Stomach smooth muscle (tissue), 2 donors: ENCODE results near the gene SGMS1.

Experiments
- H3K27ac ChIP-seq: one replicate; pipeline ENCODE4 v1.7.0; 2013; ENCODE audit warnings: mild to moderate bottlenecking, low read length, inconsistent platforms
- H3K27me3 ChIP-seq, 2 donors: one replicate each; pipeline ENCODE4 v1.7.0; 2013; ENCODE audit warnings: low read length in 2 of 2; ENCODE audit not compliant: insufficient read depth in 2 of 2, control insufficient read depth in 1 of 2
- H3K36me3 ChIP-seq, 2 donors: one replicate each; pipeline ENCODE4 v1.7.0; 2013; ENCODE audit warnings: low read length in 2 of 2; ENCODE audit not compliant: control insufficient read depth in 2 of 2, insufficient read depth in 2 of 2
- H3K4me1 ChIP-seq: one replicate; pipeline ENCODE4 v1.7.0; 2013; ENCODE audit warnings: low read length; ENCODE audit not compliant: control insufficient read depth, insufficient read depth
- H3K4me3 ChIP-seq, 2 donors: one replicate each; pipeline ENCODE4 v1.7.0; 2013; ENCODE audit warnings: low read length in 2 of 2
- H3K9ac ChIP-seq, 2 donors: one replicate each; pipeline ENCODE4 v1.7.0; 2013; ENCODE audit warnings: low read length in 2 of 2, mild to moderate bottlenecking in 1 of 2
- H3K9me3 ChIP-seq, 2 donors: one replicate each; pipeline ENCODE4 v1.7.0; 2013; ENCODE audit warnings: low read length in 2 of 2; ENCODE audit not compliant: control insufficient read depth in 2 of 2
- donor health status: healthy.
- donor health status: Pancreatic carcinoma.

The SGMS1 gene

GRCh38 chr10:50346942-50347341, 276.8 kb downstream of the SGMS1 start:
- no peak overlapping the region for H3K9ac ChIP-seq
- no peak overlapping the region for H3K27ac ChIP-seq
- peaks cover 7% of the 10 kb centered on the region for H3K4me1 ChIP-seq
- no peaks in the 10 kb centered on the region for H3K27me3 ChIP-seq
- H3K9me3 ChIP-seq, result no peaks in the 10 kb centered on the region
- peaks cover 5 to 15% of the 10 kb centered on the region in 2 donors for H3K36me3 ChIP-seq
- no peak overlapping the region for H3K4me3 ChIP-seq

- Histone ChIP-seq H3K4me3 (no peak overlapping the region), H3K9me3 (no peaks in the 10 kb centered on the region), H3K27me3 (no peaks in the 10 kb centered on the region), H3K27ac (no peak overlapping the region), H3K9ac (no peak overlapping the region), H3K4me1 (peaks cover 7% of the 10 kb centered on the region), H3K36me3 (peaks cover 5 to 15% of the 10 kb centered on the region in 2 donors)
Observed at GRCh38 chr10:50345545-50345944, 278.2 kb downstream of the SGMS1 start.

GRCh38 chr10:50343702-50344331, 279.9 kb downstream of the SGMS1 start:
- H3K4me1 ChIP-seq, result peaks cover 7% of the 10 kb centered on the region
- H3K9me3 ChIP-seq, result no peaks in the 10 kb centered on the region
- H3K9ac ChIP-seq, result no peak overlapping the region
- peaks cover 5 to 15% of the 10 kb centered on the region in 2 donors for H3K36me3 ChIP-seq
- H3K27ac ChIP-seq, result no peak overlapping the region
- no peak overlapping the region for H3K4me3 ChIP-seq
- no peaks in the 10 kb centered on the region for H3K27me3 ChIP-seq

- Histone ChIP-seq H3K9me3 (no peaks in the 10 kb centered on the region), H3K36me3 (peaks cover 5 to 15% of the 10 kb centered on the region in 2 donors), H3K27me3 (no peaks in the 10 kb centered on the region)
Observed at GRCh38 chr10:50341987-50342386, 281.8 kb downstream of the SGMS1 start.

GRCh38 chr10:50336140-50336539, 287.6 kb downstream of the SGMS1 start:
- Histone ChIP-seq H3K4me3 (no peak overlapping the region), H3K9ac (no peak overlapping the region), H3K27ac (no peak overlapping the region), H3K36me3 (peaks cover 0 to 6% of the 10 kb centered on the region in 2 donors), H3K9me3 (no peaks in the 10 kb centered on the region), H3K27me3 (no peaks in the 10 kb centered on the region), H3K4me1 (no peaks in the 10 kb centered on the region)

More at GRCh38 chr10:50341987-50342386, 281.8 kb downstream of the SGMS1 start:
- no peak overlapping the region for H3K9ac ChIP-seq
- H3K4me1 ChIP-seq, result peaks cover 2% of the 10 kb centered on the region
- no peak overlapping the region for H3K4me3 ChIP-seq
- H3K27ac ChIP-seq, result no peak overlapping the region

- Histone ChIP-seq H3K9ac (no peak overlapping the region), H3K4me1 (no peaks in the 10 kb centered on the region), H3K27ac (no peak overlapping the region), H3K9me3 (no peaks in the 10 kb centered on the region), H3K27me3 (no peaks in the 10 kb centered on the region), H3K36me3 (peaks cover 0 to 6% of the 10 kb centered on the region in 2 donors), H3K4me3 (no peak overlapping the region)
Observed at GRCh38 chr10:50335397-50335796, 288.4 kb downstream of the SGMS1 start.

GRCh38 chr10:50334273-50334672, 289.5 kb downstream of the SGMS1 start:
- Histone ChIP-seq H3K9me3 (no peaks in the 10 kb centered on the region), H3K4me3 (no peak overlapping the region), H3K27me3 (no peaks in the 10 kb centered on the region), H3K36me3 (peaks cover 0 to 6% of the 10 kb centered on the region in 2 donors), H3K27ac (no peak overlapping the region), H3K9ac (no peak overlapping the region), H3K4me1 (no peaks in the 10 kb centered on the region)

GRCh38 chr10:50333872-50334271, 289.9 kb downstream of the SGMS1 start:
- no peak overlapping the region for H3K9ac ChIP-seq
- no peaks in the 10 kb centered on the region for H3K4me1 ChIP-seq
- H3K4me3 ChIP-seq, result no peak overlapping the region
- no peak overlapping the region for H3K27ac ChIP-seq
- peaks cover 0 to 6% of the 10 kb centered on the region in 2 donors for H3K36me3 ChIP-seq
- H3K27me3 ChIP-seq, result no peaks in the 10 kb centered on the region
- no peaks in the 10 kb centered on the region for H3K9me3 ChIP-seq

GRCh38 chr10:50332108-50332842, 291.5 kb downstream of the SGMS1 start:
- no peak overlapping the region for H3K4me3 ChIP-seq
- no peaks in the 10 kb centered on the region for H3K27me3 ChIP-seq
- no peak overlapping the region for H3K9ac ChIP-seq
- no peak overlapping the region for H3K27ac ChIP-seq
- no peaks in the 10 kb centered on the region for H3K4me1 ChIP-seq
- H3K36me3 ChIP-seq, result peaks cover 0 to 6% of the 10 kb centered on the region in 2 donors
- H3K9me3 ChIP-seq, result no peaks in the 10 kb centered on the region

GRCh38 chr10:50331486-50331885, 292.3 kb downstream of the SGMS1 start:
- H3K27me3 ChIP-seq, result no peaks in the 10 kb centered on the region
- peaks cover 0 to 6% of the 10 kb centered on the region in 2 donors for H3K36me3 ChIP-seq
- no peak overlapping the region for H3K27ac ChIP-seq
- H3K9me3 ChIP-seq, result no peaks in the 10 kb centered on the region
- no peak overlapping the region for H3K9ac ChIP-seq
- no peaks in the 10 kb centered on the region for H3K4me1 ChIP-seq
- no peak overlapping the region for H3K4me3 ChIP-seq
